ENCODE data around the gene OPN3.

OPN3 gene

GRCh38 chr1:241647658-241648057, 7.5 kb upstream of the OPN3 start:
- ChIA-PET POLR2A (no interaction called here), CTCF (interaction anchor here (0.9 to 2.3 kb wide), 3 partner anchors 10 to 117 kb away, joined by 3 to 6 read pairs (median 4); no protein-coding TSS in a partner anchor)

GRCh38 chr1:241646201-241646600, 6.0 kb upstream of the OPN3 start:
- CTCF ChIA-PET, result interaction anchor here (2.0 to 2.1 kb wide), 2 partner anchors 35 to 44 kb away, joined by 4 to 8 read pairs; no protein-coding TSS in a partner anchor
- POLR2A ChIA-PET, result no interaction called here
- no peak for TF ChIP-seq CTCF (IDR thresholded peaks at IDR 0.05; ENCODE audit: control extremely low read depth, extremely low read depth, low read depth, missing control alignments)
- no peak for DNase-seq (ENCODE audit: extremely low spot score)

More at GRCh38 chr1:241647658-241648057, 7.5 kb upstream of the OPN3 start:
- TF ChIP-seq CTCF (IDR thresholded peaks at IDR 0.05; ENCODE audit: control extremely low read depth, extremely low read depth, low read depth, missing control alignments), result no peak
- DNase-seq (ENCODE audit: extremely low spot score), result no peak

GRCh38 chr1:241645199-241645598, 5.0 kb upstream of the OPN3 start:
- DNase-seq (ENCODE audit: extremely low spot score), result no peak
- TF ChIP-seq CTCF (IDR thresholded peaks at IDR 0.05; ENCODE audit: control extremely low read depth, extremely low read depth, low read depth, missing control alignments), result no peak
- ChIA-PET CTCF (interaction anchor here (1.0 to 2.1 kb wide), 4 partner anchors 9 to 197 kb away, joined by 3 to 8 read pairs (median 4); no protein-coding TSS in a partner anchor), POLR2A (no interaction called here)

DNA sequence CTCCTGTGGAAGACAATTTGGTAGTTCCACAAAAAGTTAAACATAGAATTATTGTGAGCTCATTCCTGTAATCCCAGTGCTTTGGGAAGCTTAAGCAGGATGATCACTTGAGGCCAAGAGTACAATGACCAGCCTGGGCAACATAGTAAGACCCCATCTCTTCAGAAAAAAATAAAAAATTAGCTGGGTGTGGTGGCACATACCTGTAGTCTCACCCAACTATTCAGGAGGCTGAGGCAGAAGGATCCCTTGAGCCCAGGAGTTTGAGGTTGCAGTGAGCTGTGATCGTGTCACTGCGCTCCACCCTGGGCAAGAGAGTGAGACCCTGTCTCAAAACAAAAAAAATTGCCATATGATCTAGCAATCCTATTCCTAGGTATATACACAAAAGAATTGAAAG, 4.1 kb upstream of the OPN3 start:
- ChIA-PET POLR2A (no interaction called here), CTCF (interaction anchor here (1.0 to 5.0 kb wide), 3 partner anchors 10 to 42 kb away, joined by 3 to 22 read pairs (median 4); no protein-coding TSS in a partner anchor)
- DNase-seq (ENCODE audit: extremely low spot score), result no peak
- no peak for TF ChIP-seq CTCF (IDR thresholded peaks at IDR 0.05; ENCODE audit: control extremely low read depth, extremely low read depth, low read depth, missing control alignments)

DNA sequence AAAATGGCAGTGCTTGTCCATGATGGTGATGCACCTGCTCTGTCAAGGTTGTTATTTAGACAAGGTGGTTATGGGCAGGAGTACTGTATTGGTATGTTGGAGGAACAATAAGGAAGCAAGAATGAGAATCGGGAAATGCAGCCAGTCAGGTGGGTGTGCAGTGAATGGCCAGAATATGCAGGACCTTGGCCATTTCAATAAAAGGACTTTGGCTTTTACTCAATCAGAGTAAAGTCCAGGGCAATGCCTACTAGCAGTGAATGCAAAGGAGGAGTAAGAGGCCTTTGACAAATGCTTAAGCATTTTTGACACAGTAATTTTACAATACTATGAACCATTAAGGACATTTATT, 2.4 kb upstream of the OPN3 start:
- TF ChIP-seq CTCF (IDR thresholded peaks at IDR 0.05; ENCODE audit: control extremely low read depth, extremely low read depth, low read depth, missing control alignments), result no peak
- DNase-seq (ENCODE audit: extremely low spot score), result no peak
- ChIA-PET POLR2A (no interaction called here), CTCF (interaction anchor here (1.0 to 5.0 kb wide), 3 partner anchors 15 to 356 kb away, joined by 3 to 22 read pairs (median 3); partner anchors contain the start of gene MAP1LC3C)

DNA sequence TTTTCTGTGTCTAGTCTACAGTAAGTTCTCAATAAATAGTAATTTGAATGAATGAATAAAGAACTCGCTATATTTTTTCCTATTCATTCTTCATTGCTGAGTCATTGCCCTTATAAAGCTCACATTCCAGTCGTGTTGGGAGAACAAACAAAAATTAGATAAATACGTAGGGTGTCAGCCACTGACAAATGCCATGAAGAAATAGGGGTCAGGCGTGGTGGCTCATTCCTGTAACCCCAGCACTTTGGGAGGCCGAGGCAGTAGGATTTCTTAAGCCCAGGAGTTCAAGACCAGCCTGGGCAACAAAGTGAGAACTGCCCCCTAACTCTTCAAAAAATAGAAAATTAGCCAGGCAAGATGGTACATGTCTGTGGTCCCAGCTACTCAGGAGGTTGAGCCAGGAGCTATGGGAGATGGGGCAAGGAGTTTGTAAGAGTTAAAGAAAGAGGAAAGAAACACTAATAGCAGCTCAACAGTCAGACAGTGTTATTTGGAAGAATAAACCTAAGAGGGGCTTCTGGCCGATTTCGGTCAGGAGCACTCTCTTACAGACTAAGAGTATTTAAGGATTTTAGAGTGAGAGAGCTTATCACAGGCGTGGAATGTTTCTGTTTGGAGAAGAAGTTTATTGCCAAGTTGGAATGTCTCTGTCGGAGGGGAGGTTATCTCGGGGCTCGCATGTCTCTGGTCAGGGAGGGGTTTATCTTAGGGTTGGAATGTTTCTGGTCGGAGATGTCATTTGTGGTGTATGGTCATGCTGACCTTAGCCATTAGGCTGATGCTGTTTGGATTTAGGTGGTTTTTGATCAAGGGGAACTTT, 1.8 kb upstream of the OPN3 start:
- ChIA-PET POLR2A (no interaction called here), CTCF (interaction anchor here (1.2 to 5.0 kb wide), 4 partner anchors 9 to 356 kb away, joined by 3 to 22 read pairs (median 7); partner anchors contain the start of gene MAP1LC3C)
- no peak for TF ChIP-seq CTCF (IDR thresholded peaks at IDR 0.05; ENCODE audit: control extremely low read depth, extremely low read depth, low read depth, missing control alignments)
- DNase-seq (ENCODE audit: extremely low spot score), result no peak
